HepG2 (cell line): ENCODE measurements around the gene RGL1.

Experiments
- CTCF ChIP-seq: sonication (generic); formaldehyde crosslinking; IDR thresholded peaks from 2 replicates; pipeline ENCODE4 v1.5.0; 2020; ENCODE audit warnings: mild to moderate bottlenecking, missing genetic modification reagents, moderate library complexity
- E2F5 ChIP-seq: sonication (generic); formaldehyde crosslinking; conservative IDR thresholded peaks from 2 replicates; pipeline ENCODE4 v1.4.0; 2020; ENCODE audit warnings: missing genetic modification reagents
- HOXA7 ChIP-seq: sonication (generic); formaldehyde crosslinking; IDR thresholded peaks from 2 replicates; pipeline ENCODE4 v1.8.1; 2022; ENCODE audit warnings: mild to moderate bottlenecking, missing genetic modification reagents, moderate library complexity
- IRF9 ChIP-seq: sonication (generic); formaldehyde crosslinking; IDR thresholded peaks from 2 replicates; pipeline ENCODE4 v1.8.0; 2022; ENCODE audit warnings: missing genetic modification reagents, mild to moderate bottlenecking, borderline replicate concordance
- KDM1A ChIP-seq: IDR thresholded peaks from 2 replicates; pipeline ENCODE4 v1.6.1; 2016; ENCODE audit warnings: missing compliant biosample characterization
- KLF11 ChIP-seq: IDR thresholded peaks from 2 replicates; pipeline ENCODE4 v1.6.1; 2016; ENCODE audit warnings: missing compliant biosample characterization
- NR3C1 ChIP-seq: sonication (generic); formaldehyde crosslinking; IDR thresholded peaks from 2 replicates; pipeline ENCODE4 v1.4.0; 2020; ENCODE audit warnings: missing genetic modification reagents
- POLR2AphosphoS5 ChIP-seq: IDR thresholded peaks from 2 replicates; pipeline ENCODE4 v1.6.1; 2012; ENCODE audit warnings: low read depth, low read length
- ZNF670 ChIP-seq: sonication (generic); formaldehyde crosslinking; IDR thresholded peaks from 2 replicates; pipeline ENCODE4 v1.8.0; 2022; ENCODE audit warnings: mild to moderate bottlenecking, missing genetic modification reagents, borderline replicate concordance
- ZNF740 ChIP-seq: sonication (generic); formaldehyde crosslinking; IDR thresholded peaks from 2 replicates; pipeline ENCODE4 v1.4.0; 2020; ENCODE audit warnings: missing genetic modification reagents
- ZNF768 ChIP-seq: sonication (generic); formaldehyde crosslinking; IDR thresholded peaks from 2 replicates; pipeline ENCODE4 v1.4.0; 2020; ENCODE audit warnings: missing genetic modification reagents

- no peak for TF ChIP-seq CTCF (CRISPR knock-in tag)
- no peak for TF ChIP-seq ZNF740 (CRISPR knock-in tag)
- no peak for TF ChIP-seq ZNF670
- no peak for TF ChIP-seq KLF11 (CRISPR knock-in tag)
- no peak for TF ChIP-seq ZNF768 (CRISPR knock-in tag)
- no peak for TF ChIP-seq IRF9 (CRISPR knock-in tag)
- no peak for TF ChIP-seq HOXA7
- TF ChIP-seq POLR2AphosphoS5: no peak
- no peak for TF ChIP-seq NR3C1
- no peak for TF ChIP-seq E2F5 (CRISPR knock-in tag)
- no peak for TF ChIP-seq KDM1A (CRISPR knock-in tag)
Observed at GRCh38 chr1:183887826-183888819, 83.2 kb downstream of the RGL1 start.
